Caki2 (cell line): Measurements from ENCODE around the gene TBCCD1. TPM values are rescaled to one million over a fixed set of nuclear protein-coding genes. Genes with fewer than 3 reads are reported as not detected.
"Not testable (repeated sequence)": the region's sequence is repeated elsewhere in the genome, so short reads cannot be mapped to it uniquely, and the experiment has no call there.

Source experiments
- DNase-seq: peaks from one replicate; pipeline ENCODE4 v3.0.0-alpha.2; 2015; ENCODE audit warnings: low read depth
- in situ Hi-C: cut with HindIII; loops from 2 replicates; pipeline ENCODE4 v1.10.0; 2016; ENCODE audit warnings: low sequenced_read_pairs, low pct_unique_long_range_greater_than_20kb, mixed read lengths
- total RNA-seq: library from RNA; depleted of rRNA; stranded (reverse); fragments of >200 nt; shearing (Covaris generic); gene quantifications from 2 replicates; pipeline ENCODE4 v1.2.3, GENCODE V29; 2014; ENCODE audit warnings: low replicate concordance; rRNA removed

TBCCD1 gene
- total RNA-seq, 1 experiment from 2014 or later = 18.3 TPM

GRCh38 chr3:186511245-186511644, 55.9 kb downstream of the TBCCD1 start:
- DNase-seq = no peak
- in situ Hi-C loops = no loop called here

GRCh38 chr3:186510374-186511079, 56.6 kb downstream of the TBCCD1 start:
- no peak for DNase-seq

GRCh38 chr3:186509423-186509822, 57.7 kb downstream of the TBCCD1 start:
- in situ Hi-C loops = no loop called here
- no peak for DNase-seq

More at GRCh38 chr3:186510374-186511079, 56.6 kb downstream of the TBCCD1 start:
- in situ Hi-C loops = no loop called here

DNA sequence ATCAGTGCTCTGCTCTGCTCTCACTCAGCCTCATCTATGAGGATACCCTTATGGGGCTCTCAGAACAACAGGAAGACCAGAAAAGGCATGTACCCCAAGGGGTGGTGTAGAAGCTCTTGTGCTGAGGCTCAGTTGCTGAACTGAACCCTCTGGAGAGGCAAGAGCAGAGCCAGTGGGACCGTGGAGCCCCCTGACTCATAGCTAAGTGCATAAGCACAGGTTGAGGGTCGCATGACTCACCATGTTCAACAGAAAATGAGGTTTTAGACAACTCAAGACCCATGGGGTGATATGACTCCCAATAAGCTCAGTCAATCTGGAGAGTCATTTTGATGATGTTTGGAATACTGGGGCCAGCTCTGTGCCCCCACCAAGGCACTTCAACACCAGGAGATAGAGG, 60.3 kb downstream of the TBCCD1 start:
- DNase-seq = no peak
- in situ Hi-C loops = no loop called here

- no peak for DNase-seq
- in situ Hi-C loops = no loop called here
These were observed 60.9 kb downstream of the TBCCD1 start for GRCh38 chr3:186506191-186506739.

DNA sequence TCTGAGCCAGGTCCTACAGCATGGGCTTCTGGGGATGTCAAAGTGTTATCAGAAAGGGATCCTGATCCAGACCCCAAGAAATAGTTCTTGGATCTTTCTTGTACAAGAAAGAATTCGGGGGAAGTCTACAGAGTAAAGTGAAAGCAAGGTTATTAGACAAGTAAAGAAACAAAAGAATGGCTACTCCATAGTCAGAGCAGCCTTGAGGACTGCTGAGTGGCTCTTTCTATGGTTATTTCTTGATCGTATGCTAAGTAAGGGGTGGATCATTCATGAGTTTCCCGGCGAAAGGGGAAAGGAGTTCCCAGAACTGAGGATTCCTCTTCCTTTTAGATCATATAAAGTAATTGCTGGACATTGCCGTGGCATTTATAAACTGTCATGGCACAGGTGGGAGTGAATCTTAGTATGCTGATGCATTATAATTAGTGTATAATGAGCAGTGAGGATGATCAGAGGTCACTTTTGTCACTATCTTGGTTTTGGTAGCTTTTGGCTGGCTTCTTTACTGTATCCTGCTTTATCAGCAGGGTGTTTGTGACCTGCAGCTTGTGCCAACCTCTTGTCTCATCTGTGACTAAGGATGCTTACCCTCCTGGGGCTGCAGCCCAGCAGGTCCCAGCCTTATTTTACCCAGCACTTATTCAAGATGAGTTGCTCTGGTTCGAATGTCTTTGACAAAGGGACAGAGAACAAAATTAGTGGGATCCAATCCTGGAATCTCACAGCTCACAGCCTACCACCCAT, 64.0 kb downstream of the TBCCD1 start:
- in situ Hi-C loops = no loop called here
- no peak for DNase-seq

DNA sequence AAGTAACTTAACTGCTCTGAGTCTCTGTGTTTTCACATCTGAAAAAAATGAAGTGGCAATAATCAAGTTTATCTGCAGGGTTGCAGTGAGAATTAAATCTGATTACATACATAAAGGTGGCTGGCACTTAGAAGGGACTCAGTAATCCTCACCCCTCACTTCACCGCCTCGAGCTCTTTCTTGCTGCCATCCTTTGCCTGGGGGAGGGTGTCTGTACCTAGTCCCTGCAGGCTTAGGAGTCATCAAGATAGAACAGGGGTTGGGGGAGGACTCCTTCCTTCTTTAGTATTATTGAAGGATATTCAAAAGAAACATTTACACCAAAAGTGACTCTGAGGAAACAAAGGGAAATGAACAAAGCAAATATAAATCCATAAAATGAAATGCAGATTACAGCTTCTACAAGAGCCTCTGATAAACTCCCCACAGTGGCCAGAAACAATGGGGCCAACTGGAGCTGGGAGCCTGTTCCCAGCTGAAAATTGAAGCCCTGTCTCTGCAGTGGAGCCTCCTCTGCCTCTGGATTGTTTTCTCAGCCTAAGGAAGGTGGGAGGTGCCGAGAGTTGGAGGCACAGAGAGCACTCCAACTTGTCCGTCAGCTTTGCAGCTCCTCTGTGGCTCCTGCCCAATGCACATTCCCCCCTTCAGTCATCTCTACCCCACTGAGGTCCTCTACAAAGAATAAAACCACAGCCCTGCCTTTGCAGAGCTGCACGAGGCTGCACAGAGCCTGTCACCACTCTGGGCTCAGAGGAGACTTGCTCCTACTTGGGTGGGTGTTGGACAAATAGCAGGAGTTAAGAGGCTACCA, 64.8 kb downstream of the TBCCD1 start:
- DNase-seq = no peak
- in situ Hi-C loops = no loop called here

DNA sequence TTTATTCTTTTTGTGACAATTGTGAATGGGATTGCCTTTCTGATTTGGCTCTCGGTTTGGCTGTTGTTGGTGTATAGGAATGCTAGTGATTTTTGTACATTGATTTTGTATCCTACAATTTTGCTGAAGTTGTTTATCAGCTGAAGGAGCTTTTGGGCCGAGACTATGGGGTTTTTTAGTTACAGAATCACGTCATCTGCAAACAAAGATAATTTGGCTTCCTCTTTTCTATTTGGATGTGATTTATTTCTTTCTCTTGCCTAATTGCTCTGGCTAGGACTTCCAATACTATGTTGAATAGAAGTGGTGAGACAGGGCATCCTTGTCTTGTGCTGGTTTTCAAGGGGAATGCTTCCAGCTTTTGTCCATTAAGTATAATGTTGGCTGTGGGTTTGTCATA, 67.2 kb downstream of the TBCCD1 start:
- in situ Hi-C loops = not testable (repeated sequence)

DNA sequence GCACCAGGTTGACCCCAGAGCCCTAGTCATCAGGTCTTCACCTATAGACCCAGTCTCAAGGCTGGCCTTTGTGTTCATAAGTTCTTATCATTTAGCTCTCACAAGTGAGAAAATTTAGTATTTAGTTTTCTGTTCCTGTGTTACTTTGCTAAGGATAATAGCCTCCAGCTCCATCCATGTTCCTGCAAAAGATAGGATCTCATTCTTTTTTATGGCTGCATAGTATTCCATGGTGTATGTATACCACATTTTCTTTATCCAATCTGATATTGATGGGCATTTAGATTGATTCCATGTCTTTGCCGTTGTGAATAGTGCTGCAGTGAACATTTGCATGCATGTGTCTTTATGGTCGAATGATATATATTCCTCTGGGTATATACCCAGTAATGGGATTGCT, 69.1 kb downstream of the TBCCD1 start:
- in situ Hi-C loops, DNase-seq: not testable (repeated sequence)

More for the DNA sequence above, 67.2 kb downstream of the TBCCD1 start:
- DNase-seq = not testable (repeated sequence)

- no peak for DNase-seq
- in situ Hi-C loops = no loop called here
These were observed 69.5 kb downstream of the TBCCD1 start for GRCh38 chr3:186497608-186498007.

- in situ Hi-C loops = no loop called here
- DNase-seq = no peak
These were observed 70.5 kb downstream of the TBCCD1 start for GRCh38 chr3:186496635-186497034.

Other genes starting within 250 kb of the TBCCD1 start
- gene DGKG, start 205.1 kb downstream of the TBCCD1 start, total RNA-seq = 15.0 and 16.4 TPM in 2 replicates
- gene CRYGS, start 23.0 kb downstream of the TBCCD1 start, total RNA-seq = 3.1 TPM in 1 of 2 replicates, not detected in the other
- 30.0 and 34.0 TPM in 2 replicates for gene DNAJB11, start 3.4 kb upstream of the TBCCD1 start, total RNA-seq
- not detected in 2 replicates for gene AHSG, start 45.7 kb upstream of the TBCCD1 start, total RNA-seq
- gene FETUB, start 73.1 kb upstream of the TBCCD1 start, total RNA-seq = not detected in 2 replicates
- not detected in 2 replicates for gene HRG, start 98.7 kb upstream of the TBCCD1 start, total RNA-seq
- gene KNG1, start 150.0 kb upstream of the TBCCD1 start, total RNA-seq = not detected in 2 replicates
- 96.9 and 135 TPM in 2 replicates for gene EIF4A2, start 216.2 kb upstream of the TBCCD1 start, total RNA-seq
- 74.0 and 165 TPM in 2 replicates for gene RFC4, start 239.1 kb upstream of the TBCCD1 start, total RNA-seq